IPS-11a (cell line): Measurements from ENCODE around the gene FANK1.

Experiments
- H3K4me3 ChIP-seq: one replicate; pipeline ENCODE4 v1.5.1; 2013; ENCODE audit warnings: low read depth, low read length, control low read depth

FANK1 gene

DNA sequence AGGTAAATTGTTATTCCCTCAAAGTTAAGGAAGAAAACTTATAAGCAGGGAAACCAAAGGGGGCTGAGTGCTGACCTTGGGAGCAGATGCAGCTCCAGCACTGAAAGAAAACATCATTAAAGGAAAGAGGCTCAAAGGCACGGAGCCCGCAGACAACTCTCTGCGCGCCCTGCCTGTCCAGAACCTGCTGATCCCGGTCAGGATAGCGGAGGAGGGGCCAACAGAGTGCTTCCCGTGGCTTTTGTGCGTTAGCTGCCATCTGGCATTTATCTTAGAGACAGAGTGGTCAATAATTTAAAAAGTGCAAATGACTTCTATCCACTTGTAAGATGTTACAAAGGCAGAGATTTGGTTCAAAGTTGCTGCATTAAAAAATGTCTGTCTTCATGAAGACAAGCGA, 162.1 kb downstream of the FANK1 start:
- no peak overlapping the region for H3K4me3 ChIP-seq
